ENCODE results near the gene RGS9. TPM values are rescaled to one million over a fixed set of nuclear protein-coding genes. Genes with fewer than 3 reads are reported as not detected.

The RGS9 gene
- total RNA-seq, 4 donors from 2014 or later = 22.4 to 58.6 (median 32.2) TPM

DNA sequence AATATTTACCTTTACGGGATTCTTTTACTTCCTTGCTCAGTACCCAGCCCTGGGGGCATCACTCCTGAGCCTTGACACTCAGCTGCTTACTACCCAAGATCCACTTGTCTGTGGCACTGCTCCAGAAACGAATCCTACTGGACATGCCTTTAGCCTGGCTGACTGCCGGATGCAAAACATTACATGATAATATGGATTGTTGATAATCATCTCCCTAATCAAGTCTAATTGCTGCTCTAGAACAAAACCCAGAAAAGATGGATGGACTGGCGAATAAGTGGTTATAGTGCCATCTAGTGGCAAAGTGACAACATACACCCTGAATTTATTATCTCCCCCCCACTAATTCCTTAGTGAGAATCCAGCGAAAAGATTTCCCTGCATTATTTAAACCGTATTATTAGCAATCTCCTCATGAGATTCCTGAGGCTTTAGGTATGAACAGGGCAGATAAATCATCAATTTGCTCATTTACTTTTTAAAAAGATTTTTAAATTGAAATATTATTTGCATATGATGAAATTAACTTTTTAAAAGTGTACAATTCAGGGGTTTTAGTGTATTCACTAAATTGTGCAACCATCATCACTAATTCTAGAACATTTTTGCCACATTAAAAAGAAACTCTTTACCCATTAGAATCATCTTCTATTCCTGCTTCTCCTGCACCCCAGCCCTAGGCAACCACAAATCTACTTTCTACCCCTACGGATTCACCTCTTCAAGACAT is 61.6 kb downstream of the RGS9 start:
- Histone ChIP-seq H3K4me3 (no peak overlapping the region), H3K36me3 (peaks cover 0 to 50% (median 12%) of the 10 kb centered on the region in 4 donors), H3K9me3 (no peaks in the 10 kb centered on the region), H3K27ac (replicated peaks in 1 of 4) (no peak overlapping the region), H3K27me3 (no peaks in the 10 kb centered on the region), H3K4me1 (peaks cover 0 to 7% (median 3%) of the 10 kb centered on the region in 4 donors)
- WGBS = 16% methylated on average over 7 of the region's 7 CpGs
- intact Hi-C loops (cut with DNase I) = loop anchor here (5.0 to 10.0 kb wide), 2 partner anchors 62 to 234 kb away; partner anchors contain the start of gene RGS9
- TF ChIP-seq, protein P1, sequence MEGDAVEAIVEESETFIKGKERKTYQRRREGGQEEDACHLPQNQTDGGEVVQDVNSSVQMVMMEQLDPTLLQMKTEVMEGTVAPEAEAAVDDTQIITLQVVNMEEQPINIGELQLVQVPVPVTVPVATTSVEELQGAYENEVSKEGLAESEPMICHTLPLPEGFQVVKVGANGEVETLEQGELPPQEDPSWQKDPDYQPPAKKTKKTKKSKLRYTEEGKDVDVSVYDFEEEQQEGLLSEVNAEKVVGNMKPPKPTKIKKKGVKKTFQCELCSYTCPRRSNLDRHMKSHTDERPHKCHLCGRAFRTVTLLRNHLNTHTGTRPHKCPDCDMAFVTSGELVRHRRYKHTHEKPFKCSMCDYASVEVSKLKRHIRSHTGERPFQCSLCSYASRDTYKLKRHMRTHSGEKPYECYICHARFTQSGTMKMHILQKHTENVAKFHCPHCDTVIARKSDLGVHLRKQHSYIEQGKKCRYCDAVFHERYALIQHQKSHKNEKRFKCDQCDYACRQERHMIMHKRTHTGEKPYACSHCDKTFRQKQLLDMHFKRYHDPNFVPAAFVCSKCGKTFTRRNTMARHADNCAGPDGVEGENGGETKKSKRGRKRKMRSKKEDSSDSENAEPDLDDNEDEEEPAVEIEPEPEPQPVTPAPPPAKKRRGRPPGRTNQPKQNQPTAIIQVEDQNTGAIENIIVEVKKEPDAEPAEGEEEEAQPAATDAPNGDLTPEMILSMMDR (IDR thresholded peaks at IDR 0.05) = peak; percentile 72 to 81 (median 74)
- TF ChIP-seq EP300 (IDR thresholded peaks at IDR 0.05) = no peak
- DNase-seq (ENCODE audit: extremely low spot score) = no peak

DNA sequence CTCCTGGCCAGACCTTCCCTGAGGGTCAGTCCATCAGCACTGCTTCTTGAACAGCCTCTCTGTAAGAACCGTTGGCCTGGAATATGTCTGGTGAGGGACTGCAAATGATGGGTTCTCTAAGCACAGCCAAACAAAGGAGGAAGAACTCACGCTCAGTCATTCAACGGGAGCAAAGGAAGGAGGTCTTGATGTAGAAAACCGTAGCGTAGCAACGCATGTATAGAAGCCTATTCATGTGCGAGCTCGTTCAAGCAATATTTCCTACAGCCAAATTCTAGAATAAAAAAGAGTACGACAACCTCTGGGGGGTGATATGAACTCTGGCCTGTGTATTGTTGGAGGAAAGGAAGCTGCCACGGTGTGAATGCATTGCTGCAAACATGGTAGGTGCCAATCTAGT is 64.2 kb downstream of the RGS9 start:
- DNase-seq (ENCODE audit: extremely low spot score) = no peak
- Histone ChIP-seq H3K36me3 (peaks cover 0 to 43% (median 15%) of the 10 kb centered on the region in 4 donors), H3K4me1 (peaks cover 0 to 7% (median 3%) of the 10 kb centered on the region in 4 donors), H3K9me3 (no peaks in the 10 kb centered on the region), H3K27me3 (no peaks in the 10 kb centered on the region), H3K4me3 (no peak overlapping the region), H3K27ac (replicated peaks in 1 of 4) (no peak overlapping the region)
- TF ChIP-seq POLR2AphosphoS5 (IDR thresholded peaks at IDR 0.05) (no peak), POLR2A (IDR thresholded peaks at IDR 0.05; ENCODE audit: low read depth) (no peak), EP300 (IDR thresholded peaks at IDR 0.05) (no peak)
- TF ChIP-seq, protein P1 (IDR thresholded peaks at IDR 0.05) = no peak
- WGBS = 86% methylated on average over 10 of the region's 10 CpGs
- intact Hi-C loops (cut with DNase I) = no loop called here

DNA sequence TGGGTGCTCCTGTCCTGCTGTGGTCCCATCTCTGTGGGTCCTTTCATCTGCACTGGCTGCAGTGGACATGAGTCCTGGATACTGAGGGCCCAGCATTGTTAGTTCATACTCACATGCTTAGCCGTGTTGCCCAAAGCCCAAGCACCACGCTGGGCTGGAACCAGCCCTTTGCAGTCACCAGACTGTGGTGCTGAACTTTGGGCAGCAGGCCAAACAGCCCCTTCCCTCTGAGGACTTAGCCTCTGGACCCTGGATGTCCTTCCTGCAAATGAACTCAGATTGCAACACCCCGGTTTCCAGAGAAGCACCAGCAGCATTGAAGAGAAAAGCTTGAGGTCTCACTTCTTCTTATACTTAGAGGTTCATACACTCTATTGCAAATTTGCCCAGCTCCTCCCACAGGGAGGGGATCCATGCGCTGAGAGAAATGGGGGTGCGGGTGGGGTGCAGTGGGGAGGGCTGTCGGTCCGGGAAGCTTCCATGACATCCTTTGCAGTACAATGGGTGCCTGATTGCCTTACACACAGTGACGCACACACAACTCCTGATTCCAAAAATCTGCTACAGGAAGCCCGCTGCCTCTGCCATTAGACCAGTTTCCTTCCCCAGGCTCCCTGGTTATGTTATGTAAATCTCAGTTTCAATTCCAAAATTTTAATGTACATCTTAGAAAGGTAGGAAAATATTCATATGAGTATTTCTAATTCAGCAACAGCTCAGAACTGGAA is 65.8 kb downstream of the RGS9 start:
- DNase-seq (ENCODE audit: extremely low spot score) = no peak
- 85% methylated on average over 7 of the region's 9 CpGs for WGBS
- Histone ChIP-seq H3K27me3 (no peaks in the 10 kb centered on the region), H3K36me3 (peaks cover 0 to 50% (median 16%) of the 10 kb centered on the region in 4 donors), H3K27ac (replicated peaks in 1 of 4) (no peak overlapping the region), H3K4me1 (peaks cover 0 to 7% (median 3%) of the 10 kb centered on the region in 4 donors), H3K9me3 (no peaks in the 10 kb centered on the region), H3K4me3 (no peak overlapping the region)
- TF ChIP-seq POLR2A (IDR thresholded peaks at IDR 0.05; ENCODE audit: low read depth) (no peak), EP300 (IDR thresholded peaks at IDR 0.05) (no peak), POLR2AphosphoS5 (IDR thresholded peaks at IDR 0.05) (no peak)
- TF ChIP-seq, protein P1 (IDR thresholded peaks at IDR 0.05) = no peak
- intact Hi-C loops (cut with DNase I) = no loop called here

DNA sequence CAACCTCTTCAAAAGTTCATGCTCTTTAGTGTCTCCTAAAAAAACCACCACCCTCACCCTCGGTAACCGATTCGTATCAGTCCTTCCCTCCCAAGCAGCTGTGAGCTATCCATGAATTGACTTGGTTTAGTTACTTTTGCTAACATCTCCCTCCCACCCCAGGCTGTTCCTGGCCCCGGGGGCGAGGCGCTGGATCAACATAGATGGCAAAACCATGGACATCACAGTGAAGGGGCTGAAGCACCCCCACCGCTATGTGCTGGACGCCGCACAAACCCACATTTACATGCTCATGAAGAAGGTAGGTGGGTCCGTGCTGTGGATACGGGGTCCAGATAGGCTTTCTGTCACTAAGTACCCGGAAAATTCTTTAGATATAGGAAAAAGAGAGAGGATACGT is 66.8 kb downstream of the RGS9 start:
- intact Hi-C loops (cut with DNase I) = no loop called here
- H3K9me3 ChIP-seq = no peaks in the 10 kb centered on the region
- peaks cover 0 to under 1% (median 0%) of the 10 kb centered on the region in 4 donors for H3K4me1 ChIP-seq
- H3K36me3 ChIP-seq = peaks cover 0 to 59% (median 21%) of the 10 kb centered on the region in 4 donors
- TF ChIP-seq POLR2AphosphoS5 (IDR thresholded peaks at IDR 0.05) = no peak
- TF ChIP-seq POLR2A (IDR thresholded peaks at IDR 0.05; ENCODE audit: low read depth) = no peak
- no peak for TF ChIP-seq EP300 (IDR thresholded peaks at IDR 0.05)
- TF ChIP-seq, protein P1 (IDR thresholded peaks at IDR 0.05) = no peak
- WGBS = 91% methylated on average over 13 of the region's 13 CpGs
- no peaks in the 10 kb centered on the region for H3K27me3 ChIP-seq
- no peak for DNase-seq (ENCODE audit: extremely low spot score)
- no peak overlapping the region for H3K27ac ChIP-seq (replicated peaks in 1 of 4)
- H3K4me3 ChIP-seq = no peak overlapping the region

Measured in esophagus muscularis mucosa (tissue), 4 donors.